ENCODE measurements around the gene FGF5. TPM values are rescaled to one million over a fixed set of nuclear protein-coding genes. Genes with fewer than 3 reads are reported as not detected.
"Not testable (repeated sequence)": the region's sequence is repeated elsewhere in the genome, so short reads cannot be mapped to it uniquely, and the experiment has no call there.

Gene FGF5
- total RNA-seq, 1 donor = not detected

- Histone ChIP-seq H3K4me3 (ENCODE audit: low read length) (no peak overlapping the region), H3K27me3 (ENCODE audit: insufficient read depth, low read length) (peaks cover 8% of the 10 kb centered on the region), H3K9me3 (ENCODE audit: low read depth, low read length) (no peaks in the 10 kb centered on the region), H3K4me1 (ENCODE audit: insufficient read depth, low read length) (no peaks in the 10 kb centered on the region)
These were observed 25.5 kb upstream of the FGF5 start for GRCh38 chr4:80240976-80241375.

GRCh38 chr4:80243274-80244018 lies 23.0 kb upstream of the FGF5 start:
- Histone ChIP-seq H3K27me3 (ENCODE audit: insufficient read depth, low read length) (peaks cover 8% of the 10 kb centered on the region), H3K9me3 (ENCODE audit: low read depth, low read length) (no peaks in the 10 kb centered on the region), H3K4me3 (ENCODE audit: low read length) (no peak overlapping the region), H3K4me1 (ENCODE audit: insufficient read depth, low read length) (no peaks in the 10 kb centered on the region)

- not testable (repeated sequence) for H3K9me3 ChIP-seq (ENCODE audit: low read depth, low read length); H3K4me3 ChIP-seq (ENCODE audit: low read length); H3K27me3 ChIP-seq (ENCODE audit: insufficient read depth, low read length); H3K4me1 ChIP-seq (ENCODE audit: insufficient read depth, low read length)
These were observed 19.0 kb upstream of the FGF5 start for GRCh38 chr4:80247484-80247883.

- Histone ChIP-seq H3K27me3 (ENCODE audit: insufficient read depth, low read length) (no peaks in the 10 kb centered on the region), H3K4me3 (ENCODE audit: low read length) (no peak overlapping the region), H3K4me1 (ENCODE audit: insufficient read depth, low read length) (no peaks in the 10 kb centered on the region), H3K9me3 (ENCODE audit: low read depth, low read length) (no peaks in the 10 kb centered on the region)
These were observed 17.3 kb upstream of the FGF5 start for GRCh38 chr4:80249144-80249543.

GRCh38 chr4:80252427-80252826 lies 14.0 kb upstream of the FGF5 start:
- Histone ChIP-seq H3K27me3 (ENCODE audit: insufficient read depth, low read length) (peaks cover 10% of the 10 kb centered on the region), H3K4me3 (ENCODE audit: low read length) (no peak overlapping the region)

GRCh38 chr4:80252953-80253352 lies 13.5 kb upstream of the FGF5 start:
- H3K4me1 ChIP-seq (ENCODE audit: insufficient read depth, low read length) = no peaks in the 10 kb centered on the region
- no peaks in the 10 kb centered on the region for H3K9me3 ChIP-seq (ENCODE audit: low read depth, low read length)
- no peak overlapping the region for H3K4me3 ChIP-seq (ENCODE audit: low read length)
- peaks cover 13% of the 10 kb centered on the region for H3K27me3 ChIP-seq (ENCODE audit: insufficient read depth, low read length)

More at GRCh38 chr4:80252427-80252826, 14.0 kb upstream of the FGF5 start:
- Histone ChIP-seq H3K4me1 (ENCODE audit: insufficient read depth, low read length) (no peaks in the 10 kb centered on the region), H3K9me3 (ENCODE audit: low read depth, low read length) (no peaks in the 10 kb centered on the region)

- Histone ChIP-seq H3K4me3 (ENCODE audit: low read length) (no peak overlapping the region), H3K9me3 (ENCODE audit: low read depth, low read length) (no peaks in the 10 kb centered on the region), H3K4me1 (ENCODE audit: insufficient read depth, low read length) (no peaks in the 10 kb centered on the region), H3K27me3 (ENCODE audit: insufficient read depth, low read length) (peaks cover 14% of the 10 kb centered on the region)
These were observed 13.0 kb upstream of the FGF5 start for GRCh38 chr4:80253510-80253909.

GRCh38 chr4:80254114-80254513 lies 12.3 kb upstream of the FGF5 start:
- Histone ChIP-seq H3K27me3 (ENCODE audit: insufficient read depth, low read length) (peaks cover 20% of the 10 kb centered on the region), H3K9me3 (ENCODE audit: low read depth, low read length) (no peaks in the 10 kb centered on the region), H3K4me1 (ENCODE audit: insufficient read depth, low read length) (no peaks in the 10 kb centered on the region), H3K4me3 (ENCODE audit: low read length) (no peak overlapping the region)

GRCh38 chr4:80255329-80256095 lies 11.0 kb upstream of the FGF5 start:
- H3K27me3 ChIP-seq (ENCODE audit: insufficient read depth, low read length) = peaks cover 26% of the 10 kb centered on the region
- no peaks in the 10 kb centered on the region for H3K4me1 ChIP-seq (ENCODE audit: insufficient read depth, low read length)
- H3K9me3 ChIP-seq (ENCODE audit: low read depth, low read length) = no peaks in the 10 kb centered on the region
- H3K4me3 ChIP-seq (ENCODE audit: low read length) = no peak overlapping the region

- H3K27me3 ChIP-seq (ENCODE audit: insufficient read depth, low read length) = peaks cover 38% of the 10 kb centered on the region
- no peaks in the 10 kb centered on the region for H3K9me3 ChIP-seq (ENCODE audit: low read depth, low read length)
- H3K4me3 ChIP-seq (ENCODE audit: low read length) = no peak overlapping the region
- H3K4me1 ChIP-seq (ENCODE audit: insufficient read depth, low read length) = no peaks in the 10 kb centered on the region
These were observed 8.6 kb upstream of the FGF5 start for GRCh38 chr4:80257851-80258250.

- peaks cover 50% of the 10 kb centered on the region for H3K27me3 ChIP-seq (ENCODE audit: insufficient read depth, low read length)
- H3K9me3 ChIP-seq (ENCODE audit: low read depth, low read length) = no peaks in the 10 kb centered on the region
- H3K4me3 ChIP-seq (ENCODE audit: low read length) = no peak overlapping the region
- H3K4me1 ChIP-seq (ENCODE audit: insufficient read depth, low read length) = no peaks in the 10 kb centered on the region
These were observed 7.5 kb upstream of the FGF5 start for GRCh38 chr4:80259012-80259411.

GRCh38 chr4:80259817-80260216 lies 6.6 kb upstream of the FGF5 start:
- H3K4me3 ChIP-seq (ENCODE audit: low read length) = no peak overlapping the region
- peaks cover 58% of the 10 kb centered on the region for H3K27me3 ChIP-seq (ENCODE audit: insufficient read depth, low read length)
- no peaks in the 10 kb centered on the region for H3K9me3 ChIP-seq (ENCODE audit: low read depth, low read length)
- no peaks in the 10 kb centered on the region for H3K4me1 ChIP-seq (ENCODE audit: insufficient read depth, low read length)

GRCh38 chr4:80261989-80262600 lies 4.4 kb upstream of the FGF5 start:
- H3K9me3 ChIP-seq (ENCODE audit: low read depth, low read length) = no peaks in the 10 kb centered on the region
- peaks cover 19% of the 10 kb centered on the region for H3K4me1 ChIP-seq (ENCODE audit: insufficient read depth, low read length)
- no peak overlapping the region for H3K4me3 ChIP-seq (ENCODE audit: low read length)
- peaks cover 74% of the 10 kb centered on the region for H3K27me3 ChIP-seq (ENCODE audit: insufficient read depth, low read length)

GRCh38 chr4:80263541-80264351 lies 2.7 kb upstream of the FGF5 start:
- H3K9me3 ChIP-seq (ENCODE audit: low read depth, low read length) = no peaks in the 10 kb centered on the region
- H3K4me3 ChIP-seq (ENCODE audit: low read length) = no peak overlapping the region
- peaks cover 81% of the 10 kb centered on the region for H3K27me3 ChIP-seq (ENCODE audit: insufficient read depth, low read length)
- peaks cover 29% of the 10 kb centered on the region for H3K4me1 ChIP-seq (ENCODE audit: insufficient read depth, low read length)

GRCh38 chr4:80264352-80264647 lies 2.2 kb upstream of the FGF5 start:
- no peak overlapping the region for H3K4me3 ChIP-seq (ENCODE audit: low read length)
- H3K4me1 ChIP-seq (ENCODE audit: insufficient read depth, low read length) = peaks cover 29% of the 10 kb centered on the region
- peaks cover 83% of the 10 kb centered on the region for H3K27me3 ChIP-seq (ENCODE audit: insufficient read depth, low read length)
- H3K9me3 ChIP-seq (ENCODE audit: low read depth, low read length) = no peaks in the 10 kb centered on the region

Measured in mononuclear cell (primary cell).